CD8-positive, alpha-beta memory T cell (primary cell): ENCODE results near the gene MCL1. TPM values are rescaled to one million over a fixed set of nuclear protein-coding genes. Genes with fewer than 3 reads are reported as not detected.
"Not testable (repeated sequence)": the region's sequence is repeated elsewhere in the genome, so short reads cannot be mapped to it uniquely, and the experiment has no call there.

ENCODE experiments used
- CTCF ChIA-PET: fragments of 350-600 bp; sonication (Branson Sonifier 250); formaldehyde crosslinking; loops from one replicate; lab custom pipeline; 2021; ENCODE audit warnings: antibody characterized with exemption; lab: Charles Lee
- POLR2A ChIA-PET: fragments of 350-600 bp; sonication (Branson Sonifier 250); formaldehyde crosslinking; loops from one replicate; lab custom pipeline; 2021; ENCODE audit warnings: antibody characterized with exemption; lab: Charles Lee
- DNase-seq, 5 donors: peaks; one replicate each; pipeline versions ENCODE4 v3.0.0 to v3.0.0-alpha.2; 2020 to 2022; ENCODE audit warnings: mixed read lengths in 1 of 5
- H3K27ac ChIP-seq: one replicate; pipeline ENCODE4 v1.7.0; 2013; ENCODE audit warnings: low read depth, mild to moderate bottlenecking, low read length, moderate library complexity
- H3K27me3 ChIP-seq: 2 replicates; pipeline ENCODE4 v1.7.0; 2013; ENCODE audit warnings: low read length, mild to moderate bottlenecking; ENCODE audit not compliant: insufficient read depth, poor library complexity, severe bottlenecking
- H3K36me3 ChIP-seq: 2 replicates; pipeline ENCODE4 v1.7.0; 2013; ENCODE audit warnings: mild to moderate bottlenecking, low read length, moderate library complexity; ENCODE audit not compliant: insufficient read depth
- H3K4me1 ChIP-seq: 2 replicates; pipeline ENCODE4 v1.7.0; 2013; ENCODE audit warnings: mild to moderate bottlenecking, low read length, moderate library complexity; ENCODE audit not compliant: insufficient read depth
- H3K4me3 ChIP-seq: 2 replicates; pipeline ENCODE4 v1.7.0; 2013; ENCODE audit warnings: mild to moderate bottlenecking, low read length
- H3K9me3 ChIP-seq: 2 replicates; pipeline ENCODE4 v1.7.0; 2013; ENCODE audit warnings: mild to moderate bottlenecking, low read length
- H3K27ac Mint-ChIP-seq, 8 donors: one replicate each; pipeline ENCODE4 v1.8.0; 2020 to 2021; ENCODE audit warnings: mixed read lengths in 8 of 8, mild to moderate bottlenecking in 6 of 8, inconsistent platforms in 3 of 8, moderate library complexity in 3 of 8
- H3K27me3 Mint-ChIP-seq, 2 donors: one replicate each; pipeline ENCODE4 v1.8.0; 2020 to 2021; ENCODE audit warnings: mixed read lengths in 2 of 2, mild to moderate bottlenecking in 1 of 2, moderate library complexity in 1 of 2
- H3K36me3 Mint-ChIP-seq, 3 donors: one replicate each; pipeline ENCODE4 v1.8.0; 2020 to 2021; ENCODE audit warnings: mixed read lengths in 3 of 3, inconsistent platforms in 1 of 3, mild to moderate bottlenecking in 1 of 3
- H3K4me1 Mint-ChIP-seq, 3 donors: one replicate each; pipeline ENCODE4 v1.8.0; 2020 to 2021; ENCODE audit warnings: mixed read lengths in 3 of 3, inconsistent platforms in 1 of 3, mild to moderate bottlenecking in 1 of 3
- H3K4me3 Mint-ChIP-seq, 7 donors: one replicate each; pipeline ENCODE4 v1.8.0; 2020 to 2021; ENCODE audit warnings: mixed read lengths in 7 of 7, mild to moderate bottlenecking in 6 of 7, moderate library complexity in 4 of 7, inconsistent platforms in 2 of 7
- H3K9me3 Mint-ChIP-seq, 5 donors: one replicate each; pipeline ENCODE4 v1.8.0; 2020 to 2022; ENCODE audit warnings: mixed read lengths in 5 of 5, mild to moderate bottlenecking in 3 of 5, moderate library complexity in 2 of 5, inconsistent platforms in 1 of 5
- polyA plus RNA-seq: library from polyadenylated mRNA; unstranded; fragments of 300-500 nt; fragmentation: Illumina TruSeq; gene quantifications from one replicate; pipeline ENCODE4 v1.2.3, GENCODE V29; 2021
- total RNA-seq, 2 experiments: library from RNA; stranded (reverse); gene quantifications; one replicate each; pipeline ENCODE4 v1.2.3, GENCODE V29; 2021

Gene MCL1
- total and polyA plus RNA-seq, 3 experiments from 2014 or later = 168 to 216 (median 211) TPM

- H3K9me3 ChIP-seq = no peaks in the 10 kb centered on the region
- Mint-ChIP-seq H3K4me1 (peaks cover 37 to 56% (median 40%) of the 10 kb centered on the region in 3 donors), H3K27me3 (no peaks in the 10 kb centered on the region), H3K27ac (peak overlapping the region; percentile 94 to 100 (median 99)), H3K9me3 (no peaks in the 10 kb centered on the region), H3K4me3 (no peak overlapping the region), H3K36me3 (peaks cover 0 to 12% (median 0%) of the 10 kb centered on the region in 3 donors)
- H3K27me3 ChIP-seq = no peaks in the 10 kb centered on the region
- H3K36me3 ChIP-seq = no peaks in the 10 kb centered on the region
- POLR2A ChIA-PET = no interaction called here
- CTCF ChIA-PET = interaction anchor here (1.5 to 2.2 kb wide), 2 partner anchors 10 to 50 kb away, joined by 5 to 8 read pairs; no protein-coding TSS in a partner anchor
- peaks cover 46% of the 10 kb centered on the region for H3K4me1 ChIP-seq
- peak overlapping the region; percentile 92 for H3K27ac ChIP-seq
- H3K4me3 ChIP-seq = no peak overlapping the region
- no peak for DNase-seq
Observed at GRCh38 chr1:150610576-150610975, 31.2 kb upstream of the MCL1 start.

GRCh38 chr1:150609732-150610131, 30.3 kb upstream of the MCL1 start:
- peak overlapping the region; percentile 83 to 100 (median 98) for H3K27ac Mint-ChIP-seq
- Histone ChIP-seq H3K36me3 (no peaks in the 10 kb centered on the region), H3K27ac (no peak overlapping the region), H3K4me1 (peaks cover 38% of the 10 kb centered on the region), H3K27me3 (no peaks in the 10 kb centered on the region), H3K9me3 (no peaks in the 10 kb centered on the region), H3K4me3 (no peak overlapping the region)
- H3K9me3 Mint-ChIP-seq = no peaks in the 10 kb centered on the region
- H3K36me3 Mint-ChIP-seq = peaks cover 0 to 13% (median 0%) of the 10 kb centered on the region in 3 donors
- peaks cover 31 to 51% (median 33%) of the 10 kb centered on the region in 3 donors for H3K4me1 Mint-ChIP-seq
- POLR2A ChIA-PET = no interaction called here
- CTCF ChIA-PET = interaction anchor here (1.0 to 1.8 kb wide), 4 partner anchors 9 to 49 kb away, joined by 3 to 11 read pairs (median 4); partner anchors contain the start of gene MCL1
- no peaks in the 10 kb centered on the region for H3K27me3 Mint-ChIP-seq
- no peak overlapping the region for H3K4me3 Mint-ChIP-seq
- DNase-seq = no peak

GRCh38 chr1:150606463-150607142, 27.2 kb upstream of the MCL1 start:
- Mint-ChIP-seq H3K4me3 (no peak overlapping the region), H3K9me3 (no peaks in the 10 kb centered on the region), H3K36me3 (peaks cover 0 to 8% (median 2%) of the 10 kb centered on the region in 3 donors), H3K27ac (peak overlapping the region in 3 of 8 donors; percentile 5 to 89 (median 17)), H3K27me3 (no peaks in the 10 kb centered on the region), H3K4me1 (peaks cover 6 to 27% (median 11%) of the 10 kb centered on the region in 3 donors)
- ChIA-PET CTCF (interaction anchor here (1.5 to 2.9 kb wide), 3 partner anchors 13 to 47 kb away, joined by 3 to 11 read pairs (median 7); no protein-coding TSS in a partner anchor), POLR2A (no interaction called here)
- peaks cover 11% of the 10 kb centered on the region for H3K4me1 ChIP-seq
- no peak overlapping the region for H3K4me3 ChIP-seq
- no peaks in the 10 kb centered on the region for H3K36me3 ChIP-seq
- H3K27ac ChIP-seq = no peak overlapping the region
- no peaks in the 10 kb centered on the region for H3K9me3 ChIP-seq
- no peaks in the 10 kb centered on the region for H3K27me3 ChIP-seq
- no peak for DNase-seq

DNA sequence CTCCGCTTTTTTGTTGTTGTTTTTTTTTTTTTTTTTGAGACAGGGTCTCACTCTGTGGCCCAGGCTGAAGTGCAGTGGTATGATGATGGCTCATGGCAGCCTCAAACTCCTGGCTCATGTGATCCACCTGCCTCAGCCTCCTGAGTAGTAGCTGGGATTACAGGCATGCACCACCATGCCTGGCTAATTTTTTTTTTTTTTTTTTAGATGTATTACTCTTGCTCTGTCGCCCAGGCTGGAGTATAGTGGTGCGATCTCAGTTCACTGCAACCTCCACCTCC, 26.0 kb upstream of the MCL1 start:
- H3K4me3 ChIP-seq, H3K27me3 Mint-ChIP-seq, H3K4me3 Mint-ChIP-seq, DNase-seq, H3K27ac ChIP-seq, H3K27me3 ChIP-seq, H3K27ac Mint-ChIP-seq, H3K9me3 Mint-ChIP-seq, POLR2A ChIA-PET, H3K9me3 ChIP-seq, CTCF ChIA-PET, H3K36me3 ChIP-seq, H3K4me1 ChIP-seq: not testable (repeated sequence)
- peaks cover 0 to 15% (median 5%) of the 10 kb centered on the region in 3 donors for H3K4me1 Mint-ChIP-seq
- peaks cover 0 to 13% (median 2%) of the 10 kb centered on the region in 3 donors for H3K36me3 Mint-ChIP-seq

GRCh38 chr1:150604226-150604588, 24.8 kb upstream of the MCL1 start:
- no peaks in the 10 kb centered on the region for H3K9me3 Mint-ChIP-seq
- ChIA-PET CTCF (interaction anchor here (0.6 kb wide), 1 partner anchor 11 kb away, joined by 3 read pairs; no protein-coding TSS in a partner anchor), POLR2A (no interaction called here)
- H3K4me3 ChIP-seq = no peak overlapping the region
- H3K27ac ChIP-seq = peak overlapping the region; percentile 18
- peaks cover 0 to 20% (median 5%) of the 10 kb centered on the region in 3 donors for H3K36me3 Mint-ChIP-seq
- peak overlapping the region in 7 of 8 donors; percentile 20 to 60 (median 49) for H3K27ac Mint-ChIP-seq
- H3K4me1 ChIP-seq = no peaks in the 10 kb centered on the region
- no peaks in the 10 kb centered on the region for H3K36me3 ChIP-seq
- H3K9me3 ChIP-seq = no peaks in the 10 kb centered on the region
- H3K27me3 ChIP-seq = no peaks in the 10 kb centered on the region
- DNase-seq = no peak
- no peak overlapping the region for H3K4me3 Mint-ChIP-seq
- H3K4me1 Mint-ChIP-seq = peaks cover 0 to 8% (median 3%) of the 10 kb centered on the region in 3 donors
- no peaks in the 10 kb centered on the region for H3K27me3 Mint-ChIP-seq

DNA sequence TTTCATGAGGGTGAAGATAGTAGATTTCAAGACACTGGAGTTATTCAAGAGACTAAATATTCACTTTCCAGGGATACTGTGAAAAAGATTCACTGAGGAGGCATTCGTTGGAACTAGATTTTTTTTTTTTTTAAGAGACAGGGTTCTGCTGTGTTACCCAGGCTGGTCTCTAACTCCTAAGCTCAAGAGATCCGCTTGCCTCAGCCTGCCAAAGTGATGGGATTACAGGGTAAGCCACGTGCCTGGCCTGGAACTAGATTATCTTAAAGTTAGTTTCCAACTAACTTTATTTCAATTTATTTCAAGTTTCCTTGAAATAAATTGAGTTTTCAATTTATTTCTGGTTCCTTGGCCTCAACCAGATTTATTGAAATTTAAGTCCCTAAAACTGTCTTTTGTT, 24.3 kb upstream of the MCL1 start:
- no peaks in the 10 kb centered on the region for H3K4me1 ChIP-seq
- no peak overlapping the region for H3K4me3 ChIP-seq
- ChIA-PET POLR2A (no interaction called here), CTCF (interaction anchor here (1.0 kb wide), 2 partner anchors 13 to 43 kb away, joined by 4 read pairs; no protein-coding TSS in a partner anchor)
- H3K27me3 ChIP-seq = no peaks in the 10 kb centered on the region
- H3K27ac ChIP-seq = no peak overlapping the region
- Mint-ChIP-seq H3K27ac (peak overlapping the region in 3 of 8 donors; percentile 10 to 80 (median 48)), H3K36me3 (peaks cover 0 to 22% (median 5%) of the 10 kb centered on the region in 3 donors), H3K9me3 (no peaks in the 10 kb centered on the region), H3K4me3 (no peak overlapping the region), H3K4me1 (peaks cover 0 to 8% (median 3%) of the 10 kb centered on the region in 3 donors), H3K27me3 (no peaks in the 10 kb centered on the region)
- H3K9me3 ChIP-seq = no peaks in the 10 kb centered on the region
- H3K36me3 ChIP-seq = no peaks in the 10 kb centered on the region
- no peak for DNase-seq

DNA sequence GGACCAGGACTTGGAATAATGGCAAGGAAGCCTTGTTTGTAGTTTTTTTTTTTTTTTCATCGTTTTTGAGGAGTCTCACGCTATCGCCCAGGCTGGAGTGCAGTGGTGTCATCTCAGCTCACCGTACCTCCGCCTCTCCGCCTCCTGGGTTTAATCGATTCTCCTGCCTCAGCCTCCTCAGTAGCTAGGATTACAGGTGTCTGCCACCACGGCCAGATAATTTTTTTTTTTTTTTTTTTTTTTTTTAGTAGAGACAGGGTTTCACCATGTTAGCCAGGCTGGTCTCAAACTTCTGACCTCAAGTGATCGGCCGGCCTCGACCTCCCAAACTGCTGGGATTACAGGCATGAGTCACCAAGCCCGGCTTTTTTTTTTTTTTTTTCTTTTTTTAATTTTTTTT, 23.0 kb upstream of the MCL1 start:
- H3K9me3 ChIP-seq, H3K27ac ChIP-seq, H3K27me3 Mint-ChIP-seq, H3K36me3 ChIP-seq, H3K4me3 Mint-ChIP-seq, DNase-seq, H3K4me1 ChIP-seq, H3K4me3 ChIP-seq, H3K27me3 ChIP-seq, H3K9me3 Mint-ChIP-seq, H3K4me1 Mint-ChIP-seq, H3K27ac Mint-ChIP-seq: not testable (repeated sequence)
- CTCF ChIA-PET = interaction anchor here (1.1 kb wide), 1 partner anchor 19 kb away, joined by 3 read pairs; no protein-coding TSS in a partner anchor
- POLR2A ChIA-PET = interaction anchor here (0.6 kb wide), 1 partner anchor 13 kb away, joined by 3 read pairs; no protein-coding TSS in a partner anchor
- H3K36me3 Mint-ChIP-seq = peaks cover 0 to 24% (median 5%) of the 10 kb centered on the region in 3 donors

DNA sequence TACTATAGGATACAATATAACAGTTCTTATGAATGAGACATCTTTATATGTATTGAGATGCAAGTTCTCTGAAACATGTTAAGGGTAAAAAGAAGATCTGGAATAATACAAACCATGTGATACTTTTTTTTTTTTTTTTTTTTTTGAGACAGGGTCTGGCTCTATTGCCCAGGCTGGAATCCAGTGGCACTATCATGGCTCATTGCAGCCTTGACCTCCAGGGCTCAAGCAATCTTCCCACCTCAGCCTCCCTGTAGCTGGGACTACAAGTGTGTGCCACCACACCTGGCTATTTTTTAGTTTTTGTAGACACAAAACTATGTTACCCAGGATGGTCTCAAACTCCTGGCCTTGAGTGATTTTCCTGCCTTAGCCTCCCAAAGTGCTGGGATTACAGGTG, 22.1 kb upstream of the MCL1 start:
- H3K27ac Mint-ChIP-seq = peak overlapping the region in 1 of 8 donors; percentile 65
- Histone ChIP-seq H3K4me1 (no peaks in the 10 kb centered on the region), H3K4me3 (no peak overlapping the region), H3K9me3 (no peaks in the 10 kb centered on the region), H3K36me3 (no peaks in the 10 kb centered on the region), H3K27me3 (no peaks in the 10 kb centered on the region), H3K27ac (no peak overlapping the region)
- peaks cover 7 to 12% (median 8%) of the 10 kb centered on the region in 3 donors for H3K4me1 Mint-ChIP-seq
- no peak overlapping the region for H3K4me3 Mint-ChIP-seq
- POLR2A ChIA-PET = no interaction called here
- H3K9me3 Mint-ChIP-seq = no peaks in the 10 kb centered on the region
- CTCF ChIA-PET = no interaction called here
- H3K36me3 Mint-ChIP-seq = peaks cover 0 to 25% (median 5%) of the 10 kb centered on the region in 3 donors
- H3K27me3 Mint-ChIP-seq = no peaks in the 10 kb centered on the region
- DNase-seq = no peak
